Measurements from ENCODE around the gene ADAMTS13.

The ADAMTS13 gene

GRCh38 chr9:133472277-133472645 is 50.1 kb downstream of the ADAMTS13 start:
- no peak for DNase-seq (ENCODE audit: low read depth)

- DNase-seq (ENCODE audit: low read depth) = no peak
Measured at GRCh38 chr9:133472753-133473378, 50.7 kb downstream of the ADAMTS13 start.

- no peak for DNase-seq (ENCODE audit: low read depth)
Measured at GRCh38 chr9:133473743-133474142, 51.6 kb downstream of the ADAMTS13 start.

GRCh38 chr9:133474215-133474614 is 52.0 kb downstream of the ADAMTS13 start:
- DNase-seq (ENCODE audit: low read depth) = no peak

GRCh38 chr9:133474853-133475252 is 52.7 kb downstream of the ADAMTS13 start:
- no peak for DNase-seq (ENCODE audit: low read depth)

GRCh38 chr9:133475292-133476012 is 53.3 kb downstream of the ADAMTS13 start:
- DNase-seq (ENCODE audit: low read depth) = no peak

GRCh38 chr9:133476036-133476931 is 54.1 kb downstream of the ADAMTS13 start:
- no peak for DNase-seq (ENCODE audit: low read depth)

- no peak for DNase-seq (ENCODE audit: low read depth)
Measured at GRCh38 chr9:133476941-133477340, 54.8 kb downstream of the ADAMTS13 start.

GRCh38 chr9:133477461-133477860 is 55.3 kb downstream of the ADAMTS13 start:
- no peak for DNase-seq (ENCODE audit: low read depth)

GRCh38 chr9:133477992-133478850 is 56.1 kb downstream of the ADAMTS13 start:
- DNase-seq (ENCODE audit: low read depth) = no peak

- no peak for DNase-seq (ENCODE audit: low read depth)
Measured at GRCh38 chr9:133478851-133479711, 56.9 kb downstream of the ADAMTS13 start, which contains the start of gene SLC2A6. SLC2A6 (minus strand) TSS chr9:133479099; CDS start chr9:133479059, 40 bp downstream.

- DNase-seq (ENCODE audit: low read depth) = no peak
Measured at GRCh38 chr9:133483611-133484010, 61.4 kb downstream of the ADAMTS13 start.

GRCh38 chr9:133484671-133485437 is 62.7 kb downstream of the ADAMTS13 start:
- no peak for DNase-seq (ENCODE audit: low read depth)

GRCh38 chr9:133485531-133486260 is 63.5 kb downstream of the ADAMTS13 start:
- DNase-seq (ENCODE audit: low read depth) = no peak

- no peak for DNase-seq (ENCODE audit: low read depth)
Measured at GRCh38 chr9:133487331-133487725, 65.2 kb downstream of the ADAMTS13 start.

GRCh38 chr9:133488686-133489252 is 66.6 kb downstream of the ADAMTS13 start:
- no peak for DNase-seq (ENCODE audit: low read depth)

- DNase-seq (ENCODE audit: low read depth) = no peak
Measured at GRCh38 chr9:133489253-133490190, 67.4 kb downstream of the ADAMTS13 start.

GRCh38 chr9:133490201-133490681 is 68.1 kb downstream of the ADAMTS13 start:
- DNase-seq (ENCODE audit: low read depth) = no peak

Data from non-pigmented ciliary epithelial cell (primary cell).